ENCODE data around the gene SPATA2L.

DNA sequence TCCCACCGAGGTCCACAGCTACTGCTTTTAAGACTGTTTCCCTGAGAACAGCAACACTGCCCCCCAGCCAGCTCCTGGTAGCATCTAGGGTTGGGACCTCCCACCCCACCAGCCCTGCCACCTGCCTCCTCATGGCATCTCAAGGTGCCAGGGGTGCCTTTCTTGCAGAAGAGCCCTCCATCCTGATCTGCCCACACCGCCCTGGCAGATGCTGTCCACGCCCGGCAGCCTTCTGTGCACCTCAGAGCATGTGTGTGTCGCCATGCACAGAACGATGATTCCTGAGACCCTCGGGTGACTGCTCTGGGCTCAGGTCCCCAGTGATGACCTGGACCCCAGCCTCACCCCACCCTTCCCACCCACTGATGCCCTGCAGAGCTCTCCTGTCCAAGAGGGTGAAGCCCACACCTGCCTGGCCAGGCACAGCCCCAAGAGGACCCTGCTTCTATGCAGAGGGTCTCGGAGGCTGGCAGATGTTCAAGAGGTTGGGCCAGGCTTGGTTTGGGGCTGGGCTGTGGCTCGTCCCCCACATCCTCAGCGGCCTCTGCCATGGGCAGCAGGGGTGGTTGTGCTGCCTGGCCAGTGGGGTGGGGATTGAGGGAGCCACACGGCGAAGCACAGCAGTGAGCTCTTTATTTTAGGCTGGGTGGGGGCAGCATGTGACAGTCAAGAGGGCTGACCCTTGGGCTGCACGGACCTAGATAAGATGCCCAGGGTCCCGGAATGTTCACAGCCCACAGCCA lies 5.2 kb upstream of the SPATA2L start:
- TF ChIP-seq CTCF (IDR thresholded peaks at IDR 0.05): no peak
- no peak for TF ChIP-seq POLR2A (IDR thresholded peaks at IDR 0.05)
